ENCODE measurements around the gene PLCL2.

PLCL2 gene

DNA sequence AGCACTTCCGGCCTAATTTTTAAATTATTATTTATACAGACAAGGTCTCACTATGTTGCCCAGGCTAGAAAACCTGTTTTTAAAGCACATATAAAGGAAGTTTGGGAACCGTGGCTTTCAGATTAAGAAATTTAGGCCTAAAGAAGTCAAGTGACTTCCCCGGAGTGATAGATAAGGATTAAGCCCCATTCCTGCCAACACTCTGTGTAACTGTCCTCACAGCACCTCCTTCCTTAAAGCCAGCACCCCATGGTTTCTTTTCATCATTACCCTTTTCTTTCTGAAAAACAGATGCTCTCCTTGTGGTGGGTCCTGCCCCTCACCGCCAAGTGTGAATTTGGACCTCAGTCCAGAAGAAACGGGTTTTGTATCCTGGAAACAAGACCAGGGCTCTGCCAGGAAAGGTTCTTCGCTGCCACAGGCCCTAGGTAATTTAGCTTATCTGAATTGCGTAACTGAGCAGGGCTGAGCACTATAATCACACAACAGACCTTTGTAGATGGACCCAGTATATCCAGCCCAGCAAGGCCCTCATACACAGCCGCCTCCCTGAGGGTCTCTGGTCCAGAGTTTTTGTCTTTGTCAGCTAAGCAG is 231.3 kb downstream of the PLCL2 start:
- no peak for TF ChIP-seq CTCF (IDR thresholded peaks at IDR 0.05)

DNA sequence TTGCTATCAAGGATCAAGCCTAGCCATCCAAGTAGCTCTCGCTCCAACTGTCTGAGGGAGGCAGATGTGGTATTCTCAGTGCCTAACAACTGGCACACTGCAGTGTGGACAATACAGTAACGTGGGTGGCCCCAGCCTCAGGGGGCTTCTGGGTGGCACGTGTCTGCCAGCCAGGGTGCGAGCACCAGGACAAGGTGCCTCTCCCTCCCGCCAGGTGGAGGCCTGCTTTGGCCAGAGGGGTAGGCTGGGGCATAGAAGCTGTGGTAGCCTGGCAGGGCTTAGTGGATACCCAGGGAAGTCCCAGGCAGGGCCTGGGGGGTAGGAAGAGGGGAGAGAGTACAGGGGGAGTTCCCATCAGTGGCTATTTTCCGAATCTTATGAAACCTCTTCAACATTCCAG is 234.0 kb downstream of the PLCL2 start:
- no peak for TF ChIP-seq CTCF (IDR thresholded peaks at IDR 0.05)

DNA sequence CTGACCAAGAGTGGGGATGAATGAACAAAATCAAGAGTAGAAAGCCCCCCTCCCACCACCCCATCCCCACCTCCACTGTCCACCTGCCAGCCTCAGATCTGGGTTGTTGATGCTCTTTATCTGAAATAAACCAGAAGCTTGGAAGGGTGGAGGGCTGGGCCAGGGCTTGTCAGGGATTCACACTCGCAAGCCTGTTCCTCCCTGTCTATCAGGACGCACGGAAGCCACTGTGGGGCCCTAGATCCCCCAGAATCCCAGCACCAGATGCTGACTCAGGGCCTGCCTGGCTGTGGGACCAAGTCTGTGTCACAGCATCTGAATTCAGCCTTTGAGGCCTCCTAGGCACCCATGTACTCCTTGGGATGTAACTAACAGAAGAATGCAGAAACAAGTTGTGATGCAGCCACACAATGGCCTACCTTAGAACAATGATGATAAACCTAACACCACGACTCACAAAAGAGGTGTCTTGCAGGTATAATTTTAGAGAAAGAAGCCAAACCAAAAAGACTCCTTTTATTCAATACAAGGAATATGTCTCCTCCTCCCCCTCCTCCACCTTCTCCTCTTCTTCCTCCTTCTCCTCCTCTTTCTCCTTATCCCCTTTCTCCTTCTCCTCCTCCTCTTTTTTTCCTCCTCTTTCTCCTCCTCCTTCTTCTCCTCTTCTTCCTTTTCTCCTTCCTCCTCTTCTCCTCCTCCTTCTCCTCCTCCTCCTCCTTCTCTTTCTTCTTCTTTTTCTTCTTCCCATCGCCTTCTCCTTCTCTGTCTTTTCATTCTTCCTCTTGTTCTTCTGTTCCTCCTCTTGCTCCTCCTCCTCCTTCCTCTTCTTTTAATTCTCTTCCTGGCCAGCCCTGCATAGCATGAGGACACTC is 234.7 kb downstream of the PLCL2 start:
- no peak for TF ChIP-seq CTCF (IDR thresholded peaks at IDR 0.05)

- no peak for TF ChIP-seq CTCF (IDR thresholded peaks at IDR 0.05)
These were observed 235.4 kb downstream of the PLCL2 start for GRCh38 chr3:17120115-17120514.

DNA sequence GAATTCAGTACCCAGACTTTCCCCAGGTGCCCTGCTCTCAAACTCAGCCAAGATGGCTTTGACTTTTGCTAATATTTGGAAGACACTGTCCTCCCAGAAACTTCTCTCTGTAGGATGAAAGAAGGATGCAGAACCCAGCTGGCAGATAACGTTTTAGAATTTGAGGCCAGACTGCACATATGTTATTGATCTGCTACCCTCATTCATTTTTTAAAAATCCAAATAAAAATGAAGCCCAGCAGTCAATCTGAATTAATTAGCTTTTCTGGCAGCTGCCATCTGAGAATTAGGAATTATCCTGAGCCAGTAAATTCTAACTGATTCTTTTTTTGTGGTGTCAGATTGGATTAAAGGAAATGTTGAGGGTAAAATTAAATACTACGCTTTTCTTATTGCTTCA is 236.6 kb downstream of the PLCL2 start:
- TF ChIP-seq CTCF (IDR thresholded peaks at IDR 0.05): no peak

GRCh38 chr3:17122758-17123157 is 238.0 kb downstream of the PLCL2 start:
- TF ChIP-seq CTCF (IDR thresholded peaks at IDR 0.05): no peak

- TF ChIP-seq CTCF (IDR thresholded peaks at IDR 0.05): no peak
These were observed 241.1 kb downstream of the PLCL2 start for GRCh38 chr3:17125738-17126442.
